Activated CD4-positive, alpha-beta T cell treated with anti-CD3 and anti-CD28 coated beads, Interleukin-2, amount 50 U/mL, for 24 hours (primary cell): ENCODE data around the gene NEMF.
"Not testable (repeated sequence)": the region's sequence is repeated elsewhere in the genome, so short reads cannot be mapped to it uniquely, and the experiment has no call there.

Source experiments
- DNase-seq, 2 donors: peaks; one replicate each; pipeline ENCODE4 v3.0.0-alpha.2; 2020; ENCODE audit warnings: low read depth in 1 of 2, low spot score in 1 of 2

The NEMF gene, protein sequence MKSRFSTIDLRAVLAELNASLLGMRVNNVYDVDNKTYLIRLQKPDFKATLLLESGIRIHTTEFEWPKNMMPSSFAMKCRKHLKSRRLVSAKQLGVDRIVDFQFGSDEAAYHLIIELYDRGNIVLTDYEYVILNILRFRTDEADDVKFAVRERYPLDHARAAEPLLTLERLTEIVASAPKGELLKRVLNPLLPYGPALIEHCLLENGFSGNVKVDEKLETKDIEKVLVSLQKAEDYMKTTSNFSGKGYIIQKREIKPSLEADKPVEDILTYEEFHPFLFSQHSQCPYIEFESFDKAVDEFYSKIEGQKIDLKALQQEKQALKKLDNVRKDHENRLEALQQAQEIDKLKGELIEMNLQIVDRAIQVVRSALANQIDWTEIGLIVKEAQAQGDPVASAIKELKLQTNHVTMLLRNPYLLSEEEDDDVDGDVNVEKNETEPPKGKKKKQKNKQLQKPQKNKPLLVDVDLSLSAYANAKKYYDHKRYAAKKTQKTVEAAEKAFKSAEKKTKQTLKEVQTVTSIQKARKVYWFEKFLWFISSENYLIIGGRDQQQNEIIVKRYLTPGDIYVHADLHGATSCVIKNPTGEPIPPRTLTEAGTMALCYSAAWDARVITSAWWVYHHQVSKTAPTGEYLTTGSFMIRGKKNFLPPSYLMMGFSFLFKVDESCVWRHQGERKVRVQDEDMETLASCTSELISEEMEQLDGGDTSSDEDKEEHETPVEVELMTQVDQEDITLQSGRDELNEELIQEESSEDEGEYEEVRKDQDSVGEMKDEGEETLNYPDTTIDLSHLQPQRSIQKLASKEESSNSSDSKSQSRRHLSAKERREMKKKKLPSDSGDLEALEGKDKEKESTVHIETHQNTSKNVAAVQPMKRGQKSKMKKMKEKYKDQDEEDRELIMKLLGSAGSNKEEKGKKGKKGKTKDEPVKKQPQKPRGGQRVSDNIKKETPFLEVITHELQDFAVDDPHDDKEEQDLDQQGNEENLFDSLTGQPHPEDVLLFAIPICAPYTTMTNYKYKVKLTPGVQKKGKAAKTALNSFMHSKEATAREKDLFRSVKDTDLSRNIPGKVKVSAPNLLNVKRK

DNA sequence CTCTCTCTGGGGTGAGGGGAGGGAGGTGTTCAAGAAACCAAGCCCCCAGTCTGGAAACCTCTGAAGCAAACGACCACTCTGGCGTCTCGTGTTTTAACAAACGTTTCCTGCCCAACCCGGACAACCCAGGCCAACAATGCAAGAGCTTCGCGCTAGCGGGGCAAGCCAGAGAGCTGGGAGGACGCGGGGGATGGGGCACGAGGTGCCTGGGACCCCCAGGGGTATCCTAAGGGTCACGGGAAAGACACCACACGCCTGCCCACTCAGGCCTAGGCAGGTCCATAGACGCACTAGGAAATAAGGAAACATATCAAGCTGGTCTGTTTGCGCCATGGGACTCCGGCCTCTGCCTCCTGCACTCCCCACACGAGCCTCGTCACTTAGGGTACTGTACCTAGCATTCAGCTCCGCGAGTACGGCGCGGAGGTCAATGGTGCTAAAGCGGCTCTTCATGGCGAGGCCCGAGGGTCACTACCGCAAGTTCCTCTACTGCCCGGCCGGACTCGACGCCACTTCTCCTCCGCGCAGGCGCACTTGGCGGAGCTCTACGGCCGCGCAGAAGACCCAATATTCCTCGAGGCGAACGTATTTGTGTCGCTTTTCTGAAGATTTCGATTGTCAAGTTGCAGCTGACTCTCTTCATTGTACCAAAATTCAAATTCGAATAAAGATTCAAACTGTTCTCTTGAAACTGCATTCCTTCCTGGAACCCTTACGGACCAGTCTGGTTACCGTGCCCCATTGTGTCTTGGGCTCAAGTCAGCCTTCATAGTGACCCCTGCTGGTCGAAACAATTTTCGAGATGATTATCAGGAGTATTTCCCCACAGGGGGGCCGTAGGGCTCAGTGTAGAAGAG is at the start of gene NEMF:
Gene NEMF, minus strand, starts transcription at position 488 of the 857 bp plus-strand sequence. Its CDS starts 35 bp downstream, at position 453.
- DNase-seq: peak; percentile 68 to 81

- no peak for DNase-seq
These were observed 48.4 kb upstream of the NEMF start for GRCh38 chr14:49900973-49901372.

DNA sequence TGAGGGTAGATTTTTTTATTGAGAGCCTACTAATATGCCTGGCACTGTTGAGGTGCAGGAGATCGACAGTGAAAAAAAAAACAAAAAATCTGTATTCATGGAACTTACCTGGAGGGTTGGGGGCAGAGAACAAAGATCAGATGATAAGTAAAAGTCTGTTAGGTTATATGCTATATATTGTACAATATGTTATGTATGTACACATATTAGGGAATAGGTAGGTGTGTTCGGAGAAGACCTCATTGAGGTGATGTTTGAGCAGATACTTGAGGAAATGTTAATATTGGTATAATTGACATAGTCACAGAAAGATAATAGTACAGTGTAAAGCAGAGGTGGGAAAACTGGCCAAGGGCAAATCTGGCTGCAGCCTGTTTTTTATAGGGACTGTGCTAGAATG is 45.9 kb upstream of the NEMF start:
- DNase-seq: no peak

- DNase-seq: no peak
These were observed 45.4 kb upstream of the NEMF start for GRCh38 chr14:49897965-49898364.

GRCh38 chr14:49897414-49897813 is 44.8 kb upstream of the NEMF start:
- DNase-seq: no peak

DNA sequence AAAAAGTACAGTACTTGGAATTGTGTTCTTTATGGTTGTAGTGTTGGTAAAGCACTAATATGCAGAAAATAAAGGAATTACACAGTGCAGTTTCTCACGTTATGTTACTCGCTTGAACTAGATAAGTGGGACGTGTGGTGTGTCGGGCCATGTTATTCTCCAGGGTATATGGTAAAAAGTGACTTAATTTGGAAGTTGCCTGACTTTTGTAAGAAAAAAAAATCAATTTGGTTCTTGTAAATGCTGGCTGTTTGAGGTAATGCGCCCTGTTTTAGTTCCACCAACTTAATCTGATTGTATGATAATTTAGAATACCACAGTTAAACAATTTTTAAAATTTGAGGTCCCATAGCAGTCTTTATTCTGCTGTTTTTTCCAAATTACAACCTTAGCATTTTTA is 44.4 kb upstream of the NEMF start:
- DNase-seq: no peak

- not testable (repeated sequence) for DNase-seq
These were observed 43.7 kb upstream of the NEMF start for GRCh38 chr14:49896272-49896671.

DNA sequence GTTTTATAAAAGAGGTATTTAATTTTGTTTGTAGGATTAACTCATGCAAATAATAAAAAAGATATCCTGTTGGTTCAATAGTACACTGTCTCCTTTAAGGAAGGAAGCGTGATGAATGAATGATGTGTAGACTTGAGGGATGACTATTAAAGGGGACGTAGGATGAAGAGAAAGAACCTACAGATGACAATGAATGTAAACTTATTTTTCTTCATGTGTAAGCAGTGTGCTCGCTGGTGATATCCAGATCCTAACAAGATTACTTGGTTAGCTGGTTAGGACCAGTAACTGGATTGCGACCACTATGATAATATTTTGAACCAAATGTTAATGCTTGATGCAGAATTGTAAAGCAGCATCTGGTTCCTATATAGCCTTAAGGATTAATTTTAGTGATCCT is 42.9 kb upstream of the NEMF start:
- DNase-seq: no peak

DNA sequence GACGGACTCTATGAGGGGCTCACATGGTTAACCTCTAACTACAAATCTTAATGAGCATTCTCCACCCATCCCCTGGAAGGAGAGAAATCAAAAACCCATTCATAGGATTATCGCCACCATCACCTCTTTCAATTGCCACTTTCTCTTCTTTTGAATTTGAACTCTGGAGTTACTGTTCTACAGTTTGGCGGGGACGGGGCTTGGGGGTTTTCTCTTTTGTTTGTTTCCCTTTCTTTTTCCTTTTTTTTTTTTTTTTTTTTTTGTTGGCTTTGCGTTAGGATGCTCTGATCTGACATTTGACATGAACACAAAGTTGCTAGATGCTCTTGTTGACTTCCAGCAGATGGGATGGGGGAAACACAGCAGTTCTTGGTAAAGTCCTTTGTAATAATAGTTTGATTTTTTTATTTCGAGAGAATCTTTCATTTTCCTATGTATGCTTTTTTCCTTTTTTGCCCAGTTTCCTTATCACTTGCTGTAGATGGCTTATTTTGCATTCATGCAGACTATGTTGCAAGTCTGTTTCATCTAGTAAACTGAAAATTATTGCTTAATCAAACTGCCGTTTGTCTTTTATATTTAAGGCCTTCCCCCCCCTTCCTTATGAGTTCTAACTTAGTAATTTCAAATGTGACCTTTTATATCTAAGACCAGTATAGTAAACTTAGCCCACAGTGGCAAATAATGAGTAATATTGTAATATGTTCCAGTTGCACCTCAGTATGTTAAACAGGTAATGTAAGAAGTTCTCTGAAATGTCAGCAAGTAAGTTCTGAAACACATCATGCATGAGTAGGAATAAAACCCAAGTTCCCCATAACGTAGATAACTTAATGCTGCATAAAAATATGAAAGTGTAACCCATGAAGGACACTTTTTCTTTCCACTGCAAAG is 41.9 kb upstream of the NEMF start:
- peak in 1 of 2 donors; percentile 23 for DNase-seq

DNA sequence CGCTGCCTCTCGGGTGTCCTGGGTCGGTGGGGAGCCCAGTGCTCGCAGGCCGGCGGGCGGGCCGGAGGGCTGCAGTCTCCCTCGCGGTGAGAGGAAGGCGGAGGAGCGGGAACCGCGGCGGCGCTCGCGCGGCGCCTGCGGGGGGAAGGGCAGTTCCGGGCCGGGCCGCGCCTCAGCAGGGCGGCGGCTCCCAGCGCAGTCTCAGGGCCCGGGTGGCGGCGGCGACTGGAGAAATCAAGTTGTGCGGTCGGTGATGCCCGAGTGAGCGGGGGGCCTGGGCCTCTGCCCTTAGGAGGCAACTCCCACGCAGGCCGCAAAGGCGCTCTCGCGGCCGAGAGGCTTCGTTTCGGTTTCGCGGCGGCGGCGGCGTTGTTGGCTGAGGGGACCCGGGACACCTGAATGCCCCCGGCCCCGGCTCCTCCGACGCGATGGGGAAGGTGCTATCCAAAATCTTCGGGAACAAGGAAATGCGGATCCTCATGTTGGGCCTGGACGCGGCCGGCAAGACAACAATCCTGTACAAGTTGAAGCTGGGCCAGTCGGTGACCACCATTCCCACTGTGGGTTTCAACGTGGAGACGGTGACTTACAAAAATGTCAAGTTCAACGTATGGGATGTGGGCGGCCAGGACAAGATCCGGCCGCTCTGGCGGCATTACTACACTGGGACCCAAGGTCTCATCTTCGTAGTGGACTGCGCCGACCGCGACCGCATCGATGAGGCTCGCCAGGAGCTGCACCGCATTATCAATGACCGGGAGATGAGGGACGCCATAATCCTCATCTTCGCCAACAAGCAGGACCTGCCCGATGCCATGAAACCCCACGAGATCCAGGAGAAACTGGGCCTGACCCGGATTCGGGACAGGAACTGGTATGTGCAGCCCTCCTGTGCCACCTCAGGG is 41.0 kb upstream of the NEMF start:
- DNase-seq: peak; percentile 63 to 73

GRCh38 chr14:49892636-49893308 is 40.2 kb upstream of the NEMF start, which contains the start of gene ARF6:
Gene ARF6 (plus strand): TSS chr14:49893082. CDS start chr14:49893737, 655 bp downstream.
- peak; percentile 89 to 97 for DNase-seq

DNA sequence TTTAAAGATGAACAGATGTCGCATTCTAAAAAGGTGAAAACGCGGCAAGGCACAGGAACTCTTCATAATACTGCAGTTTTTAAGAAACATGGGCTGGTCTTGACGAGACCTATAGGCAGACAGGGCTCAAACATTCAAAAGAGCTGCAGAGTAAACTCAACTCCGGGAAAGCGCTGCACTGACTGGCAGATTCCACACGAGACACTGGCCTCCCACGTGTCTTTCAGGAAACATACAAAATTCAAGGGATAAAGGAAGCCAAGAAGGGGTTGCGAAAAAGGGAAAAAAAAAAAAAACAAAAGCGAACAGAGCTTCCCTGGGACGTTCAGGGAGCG is 39.7 kb upstream of the NEMF start:
- peak in 1 of 2 donors; percentile 55 for DNase-seq

DNA sequence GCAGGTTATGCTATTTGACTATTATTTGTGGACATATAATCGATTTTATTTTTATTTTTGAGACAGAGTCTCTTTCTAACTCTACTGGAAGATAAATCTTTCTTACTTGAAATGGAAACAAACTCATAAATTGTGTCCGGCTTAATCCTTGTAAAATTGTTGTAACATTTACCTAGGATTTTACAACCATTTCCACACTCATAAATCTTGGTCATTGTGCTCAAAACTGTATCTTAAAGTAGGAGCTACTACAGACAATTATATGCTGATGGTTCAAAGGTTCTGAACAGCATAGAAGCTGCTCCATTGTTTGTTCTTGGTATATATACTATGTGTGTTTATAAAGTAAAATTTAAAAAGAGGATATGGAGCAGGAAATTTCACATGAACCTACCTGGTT is 35.7 kb upstream of the NEMF start:
- DNase-seq: no peak

GRCh38 chr14:49886523-49886922 is 33.9 kb upstream of the NEMF start:
- DNase-seq: no peak

DNA sequence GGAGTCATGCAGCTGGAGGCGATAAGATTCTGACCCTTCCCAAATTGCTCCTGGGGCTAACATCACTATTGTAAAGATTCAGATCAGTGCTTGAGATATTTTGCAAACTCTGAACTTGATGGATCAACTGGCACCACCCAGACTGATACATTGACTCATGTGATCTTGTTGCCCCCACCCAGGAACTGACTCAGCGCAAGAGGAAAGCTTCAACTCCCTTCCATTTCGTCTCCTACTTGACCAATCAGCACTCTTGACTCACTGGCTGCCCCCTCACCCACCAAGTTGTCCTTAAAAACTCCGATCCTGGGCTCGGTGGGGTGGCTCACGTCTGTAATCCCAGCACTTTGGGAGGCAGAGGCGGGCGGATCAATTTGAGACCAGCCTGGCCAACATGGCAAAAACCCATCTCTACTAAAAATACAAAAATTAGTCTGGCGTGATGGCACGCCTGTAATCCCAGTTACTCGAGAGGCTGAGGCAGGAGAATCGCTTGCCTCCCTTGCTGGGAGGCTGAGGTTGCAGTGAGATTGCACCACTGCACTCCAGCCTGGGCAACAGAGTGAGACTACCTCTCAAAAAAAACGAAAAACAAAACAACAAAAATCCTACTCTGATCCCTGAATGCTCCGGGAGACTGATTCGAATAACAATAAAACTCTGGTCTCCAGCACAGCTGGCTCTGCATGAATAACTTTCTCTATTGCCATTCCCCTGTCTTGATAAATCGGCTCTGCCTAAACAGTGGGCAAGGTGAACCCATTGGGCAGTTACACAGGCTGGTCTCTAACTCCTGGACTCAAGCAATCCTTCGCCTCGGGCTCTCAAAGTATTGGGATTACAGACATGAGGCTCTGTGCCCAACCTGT is 30.5 kb upstream of the NEMF start:
- no peak for DNase-seq

GRCh38 chr14:49881350-49882001 is 28.9 kb upstream of the NEMF start:
- no peak for DNase-seq
